HG02973 (cell line): ENCODE data around the gene IGHMBP2.
"Not testable (repeated sequence)": the region's sequence is repeated elsewhere in the genome, so short reads cannot be mapped to it uniquely, and the experiment has no call there.

Source experiments
- ATAC-seq: cut with Tn5 transposase; IDR thresholded peaks from one replicate; pipeline ENCODE4 v1.9.1; 2021; ENCODE audit warnings: moderate library complexity; ENCODE audit not compliant: unreplicated experiment

IGHMBP2 gene

DNA sequence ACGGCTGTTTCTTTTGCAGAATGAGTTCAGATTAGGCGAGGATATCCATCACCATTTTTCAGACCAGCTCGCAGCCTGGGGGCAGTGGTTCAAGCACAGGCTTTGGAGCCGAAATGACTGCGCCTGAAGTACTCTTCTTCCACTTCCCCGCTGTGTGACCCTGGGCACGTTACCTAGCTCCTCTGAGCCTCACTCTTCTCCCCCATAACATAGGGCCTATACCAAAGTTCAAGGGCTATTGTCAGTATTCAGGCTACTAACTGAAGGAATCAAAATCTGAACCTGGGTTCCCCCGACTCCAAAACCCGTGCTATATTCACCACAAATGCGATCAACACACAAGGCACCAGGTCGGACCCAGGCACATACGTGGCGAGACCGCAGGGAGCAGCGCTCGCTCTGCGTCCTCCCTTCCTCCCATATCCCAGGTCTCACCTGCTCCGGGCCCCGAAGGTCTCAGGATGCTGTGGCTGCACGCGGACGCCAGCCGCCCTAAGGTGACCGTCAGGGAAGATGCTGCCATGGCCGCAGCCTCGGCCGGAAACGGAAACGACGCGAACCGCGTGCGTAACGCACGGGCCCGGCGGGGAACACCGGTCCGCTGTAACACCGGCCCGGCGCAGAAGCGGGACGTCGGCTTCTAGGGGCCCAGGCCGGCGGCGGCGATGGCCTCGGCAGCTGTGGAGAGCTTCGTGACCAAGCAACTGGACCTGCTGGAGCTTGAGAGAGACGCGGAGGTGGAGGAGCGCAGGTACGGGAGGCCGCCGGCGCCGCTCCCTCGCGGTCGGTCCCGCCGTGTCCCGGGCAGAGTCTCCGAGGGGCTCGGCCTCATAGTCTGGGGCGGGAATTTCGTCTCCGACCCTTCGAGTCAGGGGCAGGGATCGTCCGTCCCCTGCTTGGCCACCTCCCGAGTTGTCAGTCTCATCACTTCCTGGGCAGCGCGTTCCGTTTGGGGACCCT lies at the start of gene IGHMBP2, which contains the start of gene MRPL21:
Gene IGHMBP2 (plus strand): TSS at position 604 of the 960 bp plus-strand sequence. CDS start 62 bp downstream, at position 666.
Gene MRPL21 (minus strand): TSS at position 545 of the 960 bp plus-strand sequence. CDS start 22 bp downstream, at position 523.
- peak; percentile 74 for ATAC-seq

DNA sequence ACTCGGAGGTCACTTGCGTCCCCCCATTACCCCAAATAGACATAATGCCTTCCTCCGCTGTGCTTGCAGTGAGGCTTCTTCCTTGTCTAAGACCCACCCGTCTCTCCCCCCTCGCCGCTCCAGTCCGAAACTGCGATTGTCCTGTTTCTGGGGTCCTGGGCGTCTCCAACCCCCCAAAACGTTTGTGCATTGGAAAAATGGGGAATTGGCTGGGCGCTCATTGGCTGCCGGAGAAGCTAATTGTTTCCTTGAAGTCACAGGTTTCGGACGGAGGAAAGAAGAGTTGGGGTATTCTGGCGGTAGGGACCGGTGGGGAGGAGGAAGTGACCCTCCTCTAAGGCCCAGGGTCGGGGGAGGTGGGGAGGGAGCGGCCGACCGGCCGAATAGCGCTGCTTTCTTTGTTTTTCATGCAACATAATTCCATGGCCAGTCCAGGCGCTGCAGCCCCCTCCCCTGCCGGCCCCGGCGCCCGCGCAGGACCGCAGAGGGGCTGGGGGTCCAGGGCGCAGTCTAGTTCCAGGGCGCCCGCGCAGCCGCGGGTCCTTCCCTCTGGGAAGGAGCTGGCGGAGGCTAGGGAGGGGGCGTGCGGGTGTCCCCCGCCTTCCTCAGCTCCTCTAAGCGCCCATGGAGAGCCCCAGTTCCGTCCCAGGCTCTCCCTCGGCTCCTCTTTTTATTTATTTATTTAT lies 49.3 kb upstream of the IGHMBP2 start:
- ATAC-seq = no peak

DNA sequence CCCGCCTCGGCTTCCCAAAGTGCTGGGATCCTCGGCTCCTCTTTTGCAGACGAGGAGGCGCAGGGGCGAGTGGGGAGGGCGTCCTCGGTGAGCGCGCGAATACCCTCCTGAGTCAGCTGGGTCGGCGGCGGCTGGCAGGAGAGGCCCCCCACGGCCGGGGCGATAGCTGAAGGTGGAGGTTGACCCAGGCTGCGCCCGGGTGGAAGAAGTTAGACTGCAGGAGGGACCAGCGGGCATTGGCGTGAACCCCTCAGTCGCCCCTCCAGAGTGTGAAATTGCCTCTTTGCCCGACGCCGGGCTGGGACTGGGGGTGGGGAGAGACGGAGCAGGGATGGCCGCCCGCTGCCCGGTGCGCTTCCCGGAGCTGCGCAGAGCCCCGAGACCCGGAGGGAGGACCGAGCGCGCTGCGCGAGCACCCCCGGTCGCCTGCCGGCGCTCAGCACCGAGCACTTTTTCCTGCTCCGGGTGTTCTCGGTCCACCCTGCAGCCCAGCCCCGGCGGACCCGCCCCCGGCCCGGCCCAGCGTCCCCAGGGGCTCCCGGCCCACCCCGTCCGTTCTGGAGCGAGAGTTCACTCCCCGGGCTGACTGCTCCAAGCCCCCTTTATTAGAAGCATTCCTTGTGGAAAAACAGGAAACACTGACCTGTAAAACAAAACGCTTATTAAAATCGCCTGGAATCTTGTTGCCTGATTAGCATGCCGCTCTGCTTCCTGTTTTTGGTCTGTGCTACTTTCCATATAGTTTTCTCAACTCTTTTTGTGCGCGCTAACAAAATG lies 48.3 kb upstream of the IGHMBP2 start:
- no peak for ATAC-seq

DNA sequence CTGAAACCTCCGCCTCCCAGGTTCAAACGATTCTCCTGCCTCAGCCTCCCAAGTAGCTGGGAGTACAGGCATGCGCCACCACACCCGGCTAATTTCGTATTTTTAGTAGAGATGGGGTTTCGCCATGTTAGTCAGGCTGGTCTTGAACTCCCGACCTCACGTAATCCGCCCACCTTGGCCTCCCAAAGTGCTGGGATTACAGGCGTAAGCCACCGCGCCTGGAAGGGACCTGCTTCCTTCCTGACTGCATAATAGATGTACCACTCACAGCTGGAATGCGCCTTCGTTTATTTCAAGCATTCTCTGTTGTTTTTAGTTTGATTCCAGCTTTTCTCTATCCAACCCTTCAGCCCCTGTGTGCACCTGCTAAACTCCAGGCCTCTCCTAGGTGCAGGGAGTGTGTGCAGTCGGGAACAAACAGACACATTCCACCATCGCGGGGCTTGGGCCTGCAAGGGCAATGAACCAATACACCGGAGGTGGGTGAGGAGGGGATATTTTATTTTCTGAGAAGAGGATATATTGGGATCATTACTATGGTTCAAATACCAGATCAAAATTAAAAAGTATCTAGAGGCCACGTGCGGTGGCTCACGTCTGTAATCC lies 47.2 kb upstream of the IGHMBP2 start:
- ATAC-seq = not testable (repeated sequence)

DNA sequence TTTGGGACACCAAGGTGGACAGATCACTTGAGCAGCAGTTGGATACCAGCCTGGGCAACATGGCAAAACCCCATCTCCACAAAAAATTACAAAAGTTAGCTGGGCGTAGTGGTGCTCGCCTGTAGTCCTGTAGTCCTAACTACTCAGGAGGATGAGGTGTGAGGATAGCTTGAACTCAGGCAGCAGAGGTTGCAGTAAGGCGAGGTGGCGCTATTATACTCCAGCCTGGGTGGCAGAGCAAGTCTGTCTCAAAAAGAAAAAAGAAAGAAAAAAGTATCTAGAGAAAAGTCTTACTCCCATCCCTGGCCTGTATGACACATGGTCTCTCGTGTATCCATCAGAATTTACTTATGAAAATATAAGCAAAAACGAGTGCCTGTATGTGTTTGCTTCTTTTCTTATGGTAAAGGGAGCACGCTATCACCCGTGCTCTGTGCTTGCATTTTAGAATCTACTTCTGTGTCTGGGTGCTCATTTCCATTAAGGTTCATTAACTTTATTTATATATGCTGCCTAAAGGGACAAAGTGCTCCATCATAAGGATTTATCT lies 46.6 kb upstream of the IGHMBP2 start:
- no peak for ATAC-seq

DNA sequence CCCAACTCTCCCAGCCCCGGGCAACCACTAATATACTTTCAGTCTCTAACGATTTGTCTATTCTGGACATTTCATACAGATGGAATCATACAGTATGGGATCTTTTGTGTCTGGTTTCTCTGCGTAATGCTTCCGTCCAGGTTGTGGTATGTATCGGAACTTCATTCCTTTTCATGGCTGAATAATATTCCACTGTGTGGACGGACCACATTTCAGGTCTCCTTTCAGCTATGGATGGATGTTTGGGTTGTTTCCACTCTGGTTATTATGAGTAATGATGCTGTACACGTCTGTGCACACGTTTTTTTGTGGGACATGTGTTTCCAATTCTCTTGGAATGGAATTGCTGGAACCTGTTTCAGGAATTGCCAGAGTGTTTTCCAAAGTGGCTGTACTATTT lies 44.6 kb upstream of the IGHMBP2 start:
- ATAC-seq = no peak

DNA sequence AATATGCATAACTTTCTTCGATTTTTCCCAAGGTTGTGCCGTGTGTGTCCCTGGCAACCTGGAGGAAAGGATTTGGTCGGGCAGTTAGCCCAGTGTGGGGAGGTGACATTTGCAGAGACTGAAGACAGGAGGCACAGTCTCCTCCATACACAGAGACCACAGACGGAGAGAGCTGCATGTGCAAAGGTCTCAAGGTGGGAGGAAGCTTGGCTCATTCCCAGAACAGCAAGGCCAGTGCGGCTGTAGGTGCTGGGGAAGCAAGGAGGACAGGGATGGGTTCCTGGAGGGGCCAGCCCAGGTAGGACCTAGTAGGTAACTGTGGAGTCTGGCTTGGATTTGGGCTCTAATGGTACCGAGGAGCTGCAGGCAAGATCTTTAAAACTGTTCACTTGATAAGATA lies 41.3 kb upstream of the IGHMBP2 start:
- ATAC-seq = no peak

DNA sequence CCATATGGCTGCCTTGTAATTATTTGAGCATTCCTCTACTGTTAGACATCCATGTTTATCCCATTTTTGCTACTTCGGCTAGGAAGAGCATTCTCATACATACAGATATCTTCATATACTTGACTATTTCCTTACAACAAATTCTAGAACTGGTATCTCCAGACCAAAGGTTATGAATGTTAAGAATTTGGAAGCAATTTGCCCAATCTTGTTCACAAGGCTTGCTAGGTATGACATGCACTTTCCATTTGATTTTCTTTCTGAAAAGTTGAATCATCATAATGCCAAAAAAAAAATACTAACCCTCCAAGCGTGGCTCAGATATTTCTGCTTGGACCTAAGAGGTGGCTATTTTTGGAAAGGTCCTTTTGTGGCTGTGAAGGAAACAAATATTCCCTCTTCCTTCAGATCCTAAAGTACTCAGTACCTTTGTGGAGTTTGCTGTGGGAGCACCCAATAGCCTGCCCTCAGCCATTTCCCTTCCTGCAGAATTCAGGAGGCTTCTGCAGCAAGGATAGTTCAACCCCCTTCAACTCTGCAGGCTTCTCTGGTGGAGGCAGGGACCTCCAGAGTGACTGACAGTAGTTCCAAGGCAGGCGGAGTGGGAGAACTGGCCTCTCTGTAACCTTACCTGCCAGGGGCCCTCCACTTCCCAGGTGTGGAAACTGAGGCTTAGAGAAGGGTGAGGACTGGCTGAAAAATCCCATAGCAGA lies 40.0 kb upstream of the IGHMBP2 start:
- ATAC-seq = no peak

DNA sequence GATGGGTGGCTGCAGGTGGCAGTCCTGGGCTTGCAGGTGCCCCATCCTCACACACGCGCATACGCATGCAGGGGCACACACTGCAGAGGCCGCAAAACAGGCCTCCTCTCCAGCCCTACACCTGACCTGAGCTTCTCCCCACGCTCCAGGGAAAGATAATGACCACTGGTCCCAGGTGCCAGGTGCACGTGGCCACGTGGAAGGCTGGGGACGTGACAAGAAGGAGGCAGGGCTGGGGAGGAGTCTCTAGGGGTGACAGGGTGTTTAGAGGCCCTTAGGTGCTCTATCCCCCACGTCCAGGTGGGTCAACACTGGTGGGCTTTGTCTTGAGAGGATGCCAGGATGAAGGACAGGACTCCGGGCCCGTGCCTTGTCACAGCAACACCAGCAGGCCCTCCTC lies 38.5 kb upstream of the IGHMBP2 start:
- no peak for ATAC-seq

DNA sequence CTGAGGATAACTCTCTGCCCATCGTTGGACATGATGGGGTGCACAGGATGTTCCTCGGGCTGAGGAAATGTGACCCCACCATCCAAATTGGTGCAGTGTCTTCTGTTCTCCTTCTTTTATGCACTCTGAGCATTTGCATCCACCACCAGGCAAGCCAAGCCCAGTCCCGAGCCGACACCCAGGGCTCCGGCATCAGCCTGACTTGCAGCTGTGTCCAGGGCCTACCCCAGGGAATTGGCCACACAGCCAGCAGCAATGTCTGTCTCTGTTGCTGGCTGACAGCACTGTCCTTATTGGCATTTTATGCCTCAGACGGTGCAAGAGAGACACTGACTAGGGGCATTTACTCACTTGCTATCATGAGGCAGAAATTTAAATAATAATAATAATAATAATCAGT lies 36.6 kb upstream of the IGHMBP2 start:
- no peak for ATAC-seq

DNA sequence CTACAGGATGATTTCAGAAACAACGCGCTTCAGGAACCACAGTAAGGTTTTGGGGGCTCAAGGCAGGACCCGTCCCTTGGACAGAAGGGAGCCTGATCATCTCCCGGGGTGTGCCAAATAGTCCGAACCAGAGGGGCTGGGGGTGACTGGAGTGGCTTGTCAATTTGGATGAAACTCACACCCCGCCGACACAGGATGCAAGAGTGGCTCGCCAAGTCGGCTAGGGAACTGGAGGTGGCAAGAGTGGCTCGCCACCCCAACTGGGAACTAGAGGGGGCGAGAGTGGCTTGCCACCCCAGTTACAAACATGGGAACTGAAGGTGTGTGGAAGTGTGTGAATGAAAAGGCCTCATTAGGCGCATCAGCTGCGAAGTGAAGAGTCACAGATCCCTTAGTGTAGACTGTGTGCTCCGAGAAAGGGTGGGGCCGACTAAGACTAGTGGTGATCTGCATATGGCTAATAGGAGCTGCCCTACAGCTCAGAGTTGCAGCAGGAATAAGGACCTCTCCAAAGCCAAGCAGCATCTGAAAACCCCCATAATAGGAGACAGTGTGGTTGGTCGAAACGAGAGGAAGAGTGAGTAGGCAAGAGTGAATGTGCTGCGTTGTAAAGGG lies 35.4 kb upstream of the IGHMBP2 start:
- ATAC-seq = no peak

DNA sequence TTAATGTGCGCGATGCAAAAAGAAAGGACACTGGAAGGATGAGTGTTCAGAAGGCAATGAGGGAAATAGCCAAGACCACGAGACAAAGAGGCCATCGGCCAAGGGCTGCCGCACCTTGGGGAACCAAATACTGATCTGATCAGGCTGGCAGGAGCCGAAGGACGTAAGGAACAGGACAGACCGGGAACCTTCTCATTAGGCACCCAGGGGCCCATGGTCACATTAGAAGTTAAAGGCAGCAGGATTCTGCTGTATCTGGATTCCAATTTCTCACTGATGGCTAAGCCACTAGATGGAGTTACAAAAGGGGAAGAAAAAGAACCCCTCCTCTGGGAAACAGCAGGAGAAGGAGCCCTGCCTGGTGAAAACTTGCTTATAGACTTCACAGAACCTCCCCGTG lies 33.2 kb upstream of the IGHMBP2 start:
- ATAC-seq = no peak

DNA sequence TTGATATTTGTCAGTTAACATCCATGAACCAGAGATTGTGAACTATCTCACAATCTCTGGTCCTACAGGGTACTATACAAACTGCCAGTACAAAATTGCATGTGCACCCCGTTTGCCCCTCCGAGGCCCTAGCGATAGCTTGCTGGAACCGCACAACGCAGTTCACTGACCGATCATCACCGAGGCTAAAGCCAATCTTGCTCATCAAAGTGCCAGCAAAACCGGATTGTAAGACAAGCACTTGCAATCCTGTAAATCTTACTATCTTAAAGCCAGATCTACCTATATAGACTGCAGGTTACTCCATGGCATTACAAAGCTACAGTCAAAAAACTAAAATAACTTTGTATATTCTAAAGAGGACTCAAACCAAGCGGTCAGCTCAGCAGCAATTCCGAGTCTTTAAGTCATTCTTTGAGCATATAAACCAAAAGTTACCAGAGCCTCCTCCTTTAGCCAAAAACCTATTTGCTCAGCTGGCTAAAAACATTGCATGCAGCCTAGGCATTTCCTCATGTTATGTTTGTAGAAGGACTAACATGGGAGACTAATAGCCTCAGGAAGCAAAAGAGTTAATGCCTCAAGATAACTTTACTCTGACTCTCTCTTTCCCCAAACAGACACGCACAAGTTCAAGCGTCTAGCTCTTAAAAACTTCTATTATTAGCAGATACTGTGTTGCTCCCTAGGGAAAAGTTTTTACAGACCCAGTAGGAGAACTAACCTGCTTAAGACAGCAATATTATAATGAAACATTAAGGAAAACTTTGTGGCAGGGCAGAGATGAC lies 31.3 kb upstream of the IGHMBP2 start:
- ATAC-seq = no peak

DNA sequence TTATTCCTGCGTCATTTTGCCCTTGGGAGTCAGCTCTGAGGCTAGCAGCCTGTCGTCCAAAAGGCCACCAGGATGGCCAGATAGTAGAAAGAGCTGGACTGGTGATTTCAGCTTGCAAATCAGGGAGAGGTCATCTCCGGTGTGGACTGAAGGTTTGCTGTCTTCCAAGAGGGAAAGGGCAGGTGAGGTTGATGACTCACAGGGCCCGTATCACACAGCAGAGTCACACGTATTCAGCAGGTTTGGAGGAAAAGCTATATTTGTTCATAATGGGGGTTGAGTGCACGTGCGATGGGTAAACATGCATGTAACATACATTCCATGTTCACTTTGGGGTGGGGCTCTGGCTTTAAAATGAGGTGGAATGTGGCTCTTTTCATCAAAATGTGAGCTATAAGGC lies 25.7 kb upstream of the IGHMBP2 start:
- no peak for ATAC-seq

DNA sequence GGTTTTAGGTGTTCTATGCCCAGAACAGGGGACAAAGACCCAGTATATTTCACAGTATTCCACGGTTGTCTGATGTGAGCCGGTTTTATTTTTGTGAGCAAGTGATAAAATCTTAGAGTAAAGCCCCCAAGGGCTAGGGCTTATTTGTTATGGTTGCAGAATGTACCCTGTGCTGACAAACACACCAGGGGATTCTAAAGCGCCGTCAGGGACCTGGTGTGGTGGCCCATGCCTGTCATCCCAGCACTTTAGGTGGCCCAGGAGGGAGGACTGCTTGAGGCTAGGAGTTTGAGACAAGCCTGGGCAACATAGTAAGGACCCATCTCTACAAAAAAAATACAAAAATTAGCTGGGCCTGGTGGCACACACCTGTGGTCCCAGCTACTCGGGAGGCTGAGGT lies 22.8 kb upstream of the IGHMBP2 start:
- ATAC-seq = no peak

DNA sequence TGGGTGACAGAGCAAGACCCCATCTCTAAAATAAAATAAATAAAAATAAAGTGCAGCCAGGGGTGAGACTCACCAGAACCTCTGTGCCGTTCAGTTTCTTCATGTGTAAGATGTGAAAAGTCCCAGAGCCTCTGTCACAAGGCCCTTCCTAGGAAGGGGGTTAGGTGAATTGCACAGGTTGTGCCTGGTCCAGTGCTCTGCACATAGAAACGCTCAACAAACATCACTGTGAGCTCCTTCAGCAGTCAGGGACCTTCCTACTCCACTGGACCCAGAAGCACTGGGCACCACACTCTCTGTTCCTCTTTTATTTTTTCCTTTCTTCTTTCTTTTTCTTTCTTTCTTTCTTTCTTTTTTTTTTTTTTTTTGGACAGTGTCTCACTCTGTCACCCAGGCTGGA lies 22.4 kb upstream of the IGHMBP2 start:
- no peak for ATAC-seq

DNA sequence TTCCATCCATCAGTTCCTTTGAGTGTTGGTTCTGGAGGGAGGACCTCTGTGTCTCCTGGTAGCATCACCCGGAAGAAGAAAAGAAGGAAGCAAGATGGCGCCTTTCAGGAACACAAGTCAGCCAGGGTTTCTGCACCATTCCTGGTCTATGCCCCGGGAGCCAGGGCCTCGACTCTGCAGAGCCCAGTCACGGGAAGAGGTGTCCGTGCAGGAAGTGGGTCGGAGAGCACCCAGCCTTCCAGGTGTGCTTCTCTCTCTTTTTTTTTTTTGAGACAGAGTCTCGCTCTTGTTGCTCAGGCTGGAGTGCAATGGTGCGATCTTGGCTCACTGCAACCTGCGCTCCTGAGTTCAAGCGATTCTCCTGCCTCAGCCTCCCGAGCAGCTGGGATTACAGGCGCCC lies 21.3 kb upstream of the IGHMBP2 start:
- ATAC-seq = no peak

DNA sequence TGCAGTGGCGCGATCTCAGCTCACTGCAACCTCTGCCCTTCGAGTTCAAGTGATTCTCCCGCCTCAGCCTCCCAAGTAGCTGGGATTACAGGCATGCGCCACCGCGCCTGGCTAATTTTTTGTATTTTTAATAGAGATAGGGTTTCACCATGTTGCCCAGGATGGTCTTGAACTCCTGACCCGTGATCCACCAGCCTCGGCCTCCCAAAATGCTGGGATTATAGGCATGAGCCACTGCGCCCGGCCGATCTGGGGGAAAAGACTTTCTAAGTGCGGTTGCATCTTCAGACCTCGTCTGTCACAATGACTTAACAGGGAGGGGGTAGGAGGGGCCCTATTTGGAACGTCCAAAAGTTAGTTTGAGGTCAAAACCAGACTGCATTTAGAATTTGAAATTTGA lies 18.9 kb upstream of the IGHMBP2 start:
- not testable (repeated sequence) for ATAC-seq
